ENCODE data around the gene ELOA. TPM values are rescaled to one million over a fixed set of nuclear protein-coding genes. Genes with fewer than 3 reads are reported as not detected.

Gene ELOA
- polyA plus RNA-seq, 2 donors, result 9.9 to 15.9 TPM

DNA sequence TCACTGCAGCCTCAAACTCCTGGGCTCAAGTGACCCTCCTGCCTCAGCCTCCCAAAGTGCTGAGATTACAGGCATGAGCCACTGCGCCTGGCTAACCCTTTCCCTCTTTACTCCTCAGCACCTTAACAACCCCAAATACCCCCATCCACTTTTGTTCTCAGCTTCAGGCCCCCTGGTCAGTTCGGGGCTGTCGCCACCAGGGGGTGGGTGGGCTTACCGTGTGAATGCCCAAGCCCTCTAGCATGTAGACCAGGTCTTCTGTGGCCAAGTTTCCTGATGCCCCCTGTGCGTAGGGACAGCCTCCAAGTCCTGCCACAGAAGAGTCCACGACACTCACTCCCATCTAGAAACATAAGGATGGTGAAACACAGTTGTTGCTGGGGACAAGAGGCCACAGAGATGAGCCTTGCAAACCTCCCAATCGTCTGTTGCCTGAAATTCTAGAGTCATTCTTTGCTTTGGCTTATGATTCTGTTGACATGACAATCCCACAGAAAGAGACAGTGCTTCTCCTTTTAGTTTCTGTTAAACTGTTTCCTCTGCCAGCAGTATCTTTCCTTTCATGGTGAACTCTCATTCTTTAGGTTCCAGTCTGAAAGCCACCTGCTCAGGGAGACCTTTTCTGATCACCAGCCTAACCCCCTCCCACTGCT is 61.0 kb downstream of the ELOA start:
- no peak overlapping the region for H3K4me3 ChIP-seq (ENCODE audit: low read depth in 1 of 2, low read length in 2 of 2)
- H3K9me3 ChIP-seq (ENCODE audit: control insufficient read depth in 2 of 2, insufficient read depth in 1 of 2, low read depth in 1 of 2, low read length in 1 of 2), result no peaks in the 10 kb centered on the region
- no peak overlapping the region for H3K27ac ChIP-seq (ENCODE audit: low read depth in 2 of 2, low read length in 1 of 2)
- WGBS, 2 donors, result 77 to 78% methylated on average over 7 of the region's 7 CpGs
- H3K27me3 ChIP-seq (ENCODE audit: control insufficient read depth in 1 of 2, insufficient read depth in 2 of 2, low read length in 2 of 2), result no peaks in the 10 kb centered on the region
- peaks cover 3 to 7% of the 10 kb centered on the region in 2 donors for H3K36me3 ChIP-seq (ENCODE audit: control insufficient read depth in 2 of 2, insufficient read depth in 2 of 2, low read length in 1 of 2)
- peaks cover 0 to 7% of the 10 kb centered on the region in 2 donors for H3K4me1 ChIP-seq (ENCODE audit: control insufficient read depth in 2 of 2, insufficient read depth in 2 of 2, low read length in 1 of 2)

- no peak overlapping the region for H3K27ac ChIP-seq (ENCODE audit: low read depth in 2 of 2, low read length in 1 of 2)
- peaks cover 0 to 2% of the 10 kb centered on the region in 2 donors for H3K4me1 ChIP-seq (ENCODE audit: control insufficient read depth in 2 of 2, insufficient read depth in 2 of 2, low read length in 1 of 2)
- H3K27me3 ChIP-seq (ENCODE audit: control insufficient read depth in 1 of 2, insufficient read depth in 2 of 2, low read length in 2 of 2), result no peaks in the 10 kb centered on the region
- H3K9me3 ChIP-seq (ENCODE audit: control insufficient read depth in 2 of 2, insufficient read depth in 1 of 2, low read depth in 1 of 2, low read length in 1 of 2), result no peaks in the 10 kb centered on the region
- no peak overlapping the region for H3K4me3 ChIP-seq (ENCODE audit: low read depth in 1 of 2, low read length in 2 of 2)
- H3K36me3 ChIP-seq (ENCODE audit: control insufficient read depth in 2 of 2, insufficient read depth in 2 of 2, low read length in 1 of 2), result peaks cover 3 to 7% of the 10 kb centered on the region in 2 donors
- 89 to 93% methylated on average over 2 of the region's 2 CpGs for WGBS, 2 donors
These were observed 61.8 kb downstream of the ELOA start for GRCh38 chr1:23805025-23805424.

GRCh38 chr1:23806280-23806679 is 63.0 kb downstream of the ELOA start:
- Histone ChIP-seq H3K4me1 (ENCODE audit: control insufficient read depth in 2 of 2, insufficient read depth in 2 of 2, low read length in 1 of 2) (peaks cover 0 to 6% of the 10 kb centered on the region in 2 donors), H3K27me3 (ENCODE audit: control insufficient read depth in 1 of 2, insufficient read depth in 2 of 2, low read length in 2 of 2) (no peaks in the 10 kb centered on the region), H3K27ac (ENCODE audit: low read depth in 2 of 2, low read length in 1 of 2) (no peak overlapping the region), H3K4me3 (ENCODE audit: low read depth in 1 of 2, low read length in 2 of 2) (no peak overlapping the region), H3K36me3 (ENCODE audit: control insufficient read depth in 2 of 2, insufficient read depth in 2 of 2, low read length in 1 of 2) (peaks cover 3 to 12% of the 10 kb centered on the region in 2 donors), H3K9me3 (ENCODE audit: control insufficient read depth in 2 of 2, insufficient read depth in 1 of 2, low read depth in 1 of 2, low read length in 1 of 2) (no peaks in the 10 kb centered on the region)
- whole genome bisulfite sequencing, 2 donors, result 80 to 83% methylated on average over 6 of the region's 6 CpGs

- WGBS, 2 donors, result 60 to 65% methylated on average over 3 of the region's 3 CpGs
These were observed 64.2 kb downstream of the ELOA start for GRCh38 chr1:23807453-23807852.

GRCh38 chr1:23809751-23810171 is 66.5 kb downstream of the ELOA start:
- H3K9me3 ChIP-seq (ENCODE audit: control insufficient read depth in 2 of 2, insufficient read depth in 1 of 2, low read depth in 1 of 2, low read length in 1 of 2), result no peaks in the 10 kb centered on the region
- 31 to 32% methylated on average over 6 of the region's 6 CpGs for WGBS, 2 donors
- peaks cover 9 to 14% of the 10 kb centered on the region in 2 donors for H3K36me3 ChIP-seq (ENCODE audit: control insufficient read depth in 2 of 2, insufficient read depth in 2 of 2, low read length in 1 of 2)
- H3K27ac ChIP-seq (ENCODE audit: low read depth in 2 of 2, low read length in 1 of 2), result no peak overlapping the region
- no peak overlapping the region for H3K4me3 ChIP-seq (ENCODE audit: low read depth in 1 of 2, low read length in 2 of 2)
- no peaks in the 10 kb centered on the region for H3K27me3 ChIP-seq (ENCODE audit: control insufficient read depth in 1 of 2, insufficient read depth in 2 of 2, low read length in 2 of 2)
- H3K4me1 ChIP-seq (ENCODE audit: control insufficient read depth in 2 of 2, insufficient read depth in 2 of 2, low read length in 1 of 2), result peaks cover 0 to 4% of the 10 kb centered on the region in 2 donors

More at GRCh38 chr1:23807453-23807852, 64.2 kb downstream of the ELOA start:
- Histone ChIP-seq H3K36me3 (ENCODE audit: control insufficient read depth in 2 of 2, insufficient read depth in 2 of 2, low read length in 1 of 2) (peaks cover 3 to 12% of the 10 kb centered on the region in 2 donors), H3K4me1 (ENCODE audit: control insufficient read depth in 2 of 2, insufficient read depth in 2 of 2, low read length in 1 of 2) (peaks cover 0 to 4% of the 10 kb centered on the region in 2 donors), H3K27ac (ENCODE audit: low read depth in 2 of 2, low read length in 1 of 2) (no peak overlapping the region), H3K9me3 (ENCODE audit: control insufficient read depth in 2 of 2, insufficient read depth in 1 of 2, low read depth in 1 of 2, low read length in 1 of 2) (no peaks in the 10 kb centered on the region), H3K27me3 (ENCODE audit: control insufficient read depth in 1 of 2, insufficient read depth in 2 of 2, low read length in 2 of 2) (no peaks in the 10 kb centered on the region), H3K4me3 (ENCODE audit: low read depth in 1 of 2, low read length in 2 of 2) (no peak overlapping the region)

DNA sequence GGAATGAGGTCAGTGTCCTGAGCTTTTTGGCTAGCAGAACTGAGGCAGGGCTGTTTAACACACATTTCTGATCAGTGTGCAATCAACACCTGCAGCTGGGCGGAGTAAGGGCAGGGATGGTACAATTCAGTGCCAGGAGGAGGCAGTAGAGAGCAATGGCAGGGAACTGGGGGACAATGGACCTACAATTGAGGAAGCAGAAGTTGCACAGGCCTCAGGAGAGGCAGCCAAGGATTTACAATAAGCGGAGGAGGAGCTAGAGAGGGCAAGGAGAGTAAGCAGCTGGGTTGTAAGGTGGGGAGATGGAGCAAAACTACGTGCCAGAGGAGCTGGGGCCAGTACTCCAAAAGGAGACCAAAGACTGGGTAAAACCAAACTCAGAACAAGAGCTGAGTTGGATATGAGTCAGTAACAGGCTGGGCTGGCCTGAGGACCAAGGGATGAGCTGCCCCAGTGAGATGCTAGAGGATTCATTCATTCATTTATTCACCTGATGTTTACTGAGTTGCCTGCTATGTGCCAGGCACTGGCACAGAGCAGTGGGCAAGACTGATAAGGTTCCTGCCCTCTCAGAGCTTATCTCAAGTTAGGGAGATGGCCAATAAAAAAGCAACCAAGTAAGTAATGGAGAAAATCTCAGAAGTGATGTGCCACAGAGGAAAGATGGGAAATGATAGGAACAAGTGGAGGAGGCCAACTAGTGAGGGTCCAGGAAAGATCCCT is 67.7 kb downstream of the ELOA start:
- no peak overlapping the region for H3K4me3 ChIP-seq (ENCODE audit: low read depth in 1 of 2, low read length in 2 of 2)
- peaks cover 0 to 4% of the 10 kb centered on the region in 2 donors for H3K4me1 ChIP-seq (ENCODE audit: control insufficient read depth in 2 of 2, insufficient read depth in 2 of 2, low read length in 1 of 2)
- H3K27me3 ChIP-seq (ENCODE audit: control insufficient read depth in 1 of 2, insufficient read depth in 2 of 2, low read length in 2 of 2), result no peaks in the 10 kb centered on the region
- H3K9me3 ChIP-seq (ENCODE audit: control insufficient read depth in 2 of 2, insufficient read depth in 1 of 2, low read depth in 1 of 2, low read length in 1 of 2), result no peaks in the 10 kb centered on the region
- WGBS, 2 donors, result 61 to 66% methylated on average over 3 of the region's 3 CpGs
- peak overlapping the region in 1 of 2 donors; percentile 9 for H3K27ac ChIP-seq (ENCODE audit: low read depth in 2 of 2, low read length in 1 of 2)
- peaks cover 11 to 13% of the 10 kb centered on the region in 2 donors for H3K36me3 ChIP-seq (ENCODE audit: control insufficient read depth in 2 of 2, insufficient read depth in 2 of 2, low read length in 1 of 2)

Other genes starting within 250 kb of the ELOA start
- gene E2F2, start 212.2 kb upstream of the ELOA start, polyA plus RNA-seq, result 1 to 10 TPM; 5.4 to 7.4 TPM
- gene ID3, start 184.0 kb upstream of the ELOA start, polyA plus RNA-seq, result 10 to 100 TPM; 24.4 to 44.2 TPM
- gene RPL11, start 51.7 kb upstream of the ELOA start, polyA plus RNA-seq, result 1,000 to 10,000 TPM; 2,294 to 2,445 TPM
- 10 to 100 TPM; 41.3 to 57.2 TPM for gene PITHD1, start 34.9 kb downstream of the ELOA start, polyA plus RNA-seq
- gene LYPLA2, start 47.7 kb downstream of the ELOA start, polyA plus RNA-seq, result 10 to 100 TPM; 44.4 to 63.7 TPM
- 100 to 1,000 TPM in 1 of 2 donors, 10 to 100 TPM in 1; 76.6 to 120 TPM for gene GALE, start 57.3 kb downstream of the ELOA start, polyA plus RNA-seq
- 10 to 100 TPM; 16.8 to 27.4 TPM for gene HMGCL, start 82.0 kb downstream of the ELOA start, polyA plus RNA-seq
- gene FUCA1, start 124.8 kb downstream of the ELOA start, polyA plus RNA-seq, result 10 to 100 TPM in 1 of 2 donors, 1 to 10 TPM in 1; 7.3 to 10.2 TPM
- gene CNR2, start 169.9 kb downstream of the ELOA start, polyA plus RNA-seq, result under 1 TPM; 0.01 to 0.02 TPM
- gene PNRC2, start 216.4 kb downstream of the ELOA start, polyA plus RNA-seq, result 10 to 100 TPM; 54.2 to 69.1 TPM
- 10 to 100 TPM; 42.3 to 57.9 TPM for gene SRSF10, start 236.9 kb downstream of the ELOA start, polyA plus RNA-seq